Esophagus muscularis mucosa (tissue), 4 donors: ENCODE results near the gene CDK5RAP2.

Source experiments
- EP300 ChIP-seq: sonication (generic); formaldehyde crosslinking; IDR thresholded peaks from one replicate; pipeline ENCODE4 v1.6.1; 2017; ENCODE audit warnings: antibody characterized with exemption
- POLR2A ChIP-seq: fragments of 450-650 bp; IDR thresholded peaks from one replicate; pipeline ENCODE4 v1.6.1; 2017; ENCODE audit warnings: antibody characterized with exemption, moderate library complexity, mild to moderate bottlenecking, low read depth
- POLR2AphosphoS5 ChIP-seq, 2 donors: sonication (generic); formaldehyde crosslinking; IDR thresholded peaks; one replicate each; pipeline ENCODE4 v1.6.1; 2017; ENCODE audit warnings: antibody characterized with exemption in 2 of 2
- TF ChIP-seq, protein P1 (sequence below), 3 experiments: fragments of 200-600 bp in 2 of 3; fragments of 450-650 bp in 1 of 3; sonication (generic) in 2 of 3; IDR thresholded peaks; one replicate each; pipeline ENCODE4 v1.5.1; 2017 to 2019; ENCODE audit warnings: antibody characterized with exemption in 3 of 3, mild to moderate bottlenecking in 2 of 3, moderate library complexity in 1 of 3

DNA sequence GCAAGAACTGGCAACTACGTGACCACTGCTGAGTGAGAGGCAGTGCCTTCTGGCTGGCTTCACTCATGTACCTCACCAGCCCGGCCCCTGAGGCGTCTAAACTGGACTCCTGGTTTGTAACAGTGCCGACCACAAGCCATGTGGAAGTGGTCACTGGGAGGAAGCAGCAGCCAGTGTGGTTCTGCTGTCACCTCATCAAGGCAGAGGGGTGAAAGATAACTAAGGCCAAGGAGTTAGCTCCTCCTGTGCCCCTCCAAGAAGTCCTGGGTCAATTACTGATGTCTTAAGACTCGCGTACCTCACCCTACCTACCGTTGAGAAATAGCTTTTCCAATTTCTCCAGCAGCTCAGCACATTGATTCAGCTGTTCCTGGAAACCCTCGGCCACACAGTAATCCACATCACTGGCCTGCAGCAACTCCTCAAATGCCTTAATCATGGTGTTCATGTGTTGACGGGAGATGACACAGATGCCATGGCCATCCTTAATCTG lies 142.9 kb downstream of the CDK5RAP2 start:
- no peak for TF ChIP-seq POLR2AphosphoS5 (IDR thresholded peaks at IDR 0.05)
- TF ChIP-seq, protein P1, sequence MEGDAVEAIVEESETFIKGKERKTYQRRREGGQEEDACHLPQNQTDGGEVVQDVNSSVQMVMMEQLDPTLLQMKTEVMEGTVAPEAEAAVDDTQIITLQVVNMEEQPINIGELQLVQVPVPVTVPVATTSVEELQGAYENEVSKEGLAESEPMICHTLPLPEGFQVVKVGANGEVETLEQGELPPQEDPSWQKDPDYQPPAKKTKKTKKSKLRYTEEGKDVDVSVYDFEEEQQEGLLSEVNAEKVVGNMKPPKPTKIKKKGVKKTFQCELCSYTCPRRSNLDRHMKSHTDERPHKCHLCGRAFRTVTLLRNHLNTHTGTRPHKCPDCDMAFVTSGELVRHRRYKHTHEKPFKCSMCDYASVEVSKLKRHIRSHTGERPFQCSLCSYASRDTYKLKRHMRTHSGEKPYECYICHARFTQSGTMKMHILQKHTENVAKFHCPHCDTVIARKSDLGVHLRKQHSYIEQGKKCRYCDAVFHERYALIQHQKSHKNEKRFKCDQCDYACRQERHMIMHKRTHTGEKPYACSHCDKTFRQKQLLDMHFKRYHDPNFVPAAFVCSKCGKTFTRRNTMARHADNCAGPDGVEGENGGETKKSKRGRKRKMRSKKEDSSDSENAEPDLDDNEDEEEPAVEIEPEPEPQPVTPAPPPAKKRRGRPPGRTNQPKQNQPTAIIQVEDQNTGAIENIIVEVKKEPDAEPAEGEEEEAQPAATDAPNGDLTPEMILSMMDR (IDR thresholded peaks at IDR 0.05), result no peak
- TF ChIP-seq POLR2A, result no peak
- TF ChIP-seq EP300, result no peak
